GM19023 (cell line): ENCODE measurements around the gene HIP1R.
"Not testable (repeated sequence)": the region's sequence is repeated elsewhere in the genome, so short reads cannot be mapped to it uniquely, and the experiment has no call there.

ENCODE experiments used
- ATAC-seq: cut with Tn5 transposase; IDR thresholded peaks from one replicate; pipeline ENCODE4 v1.9.1; 2021; ENCODE audit warnings: mild to moderate bottlenecking, moderate library complexity; ENCODE audit not compliant: unreplicated experiment

Gene HIP1R

DNA sequence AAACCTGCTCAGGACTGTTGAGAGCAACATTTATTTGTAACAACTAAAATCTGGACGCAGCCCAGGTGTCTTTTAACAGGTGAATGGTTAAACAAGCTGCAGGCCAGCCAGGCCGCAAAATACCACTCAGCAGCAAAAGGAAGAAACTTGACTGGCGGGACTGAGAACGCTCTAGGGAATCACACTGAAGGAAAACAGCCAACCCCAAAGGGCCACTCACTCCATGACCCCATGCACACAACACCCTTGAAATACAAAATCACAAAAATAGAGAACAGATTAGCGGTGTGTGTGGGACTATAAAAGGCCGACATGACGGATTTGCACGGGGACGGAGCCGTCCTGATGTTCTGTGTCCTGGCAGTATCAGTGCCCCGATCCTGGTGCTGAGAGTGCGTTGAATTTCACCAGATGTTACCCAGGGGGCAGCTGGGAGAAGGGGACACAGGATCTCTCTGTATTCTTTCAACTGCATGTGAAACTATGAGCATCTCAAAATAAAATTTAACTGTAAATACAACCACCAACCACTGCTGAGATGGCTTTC lies 37.6 kb downstream of the HIP1R start:
- ATAC-seq, result no peak

DNA sequence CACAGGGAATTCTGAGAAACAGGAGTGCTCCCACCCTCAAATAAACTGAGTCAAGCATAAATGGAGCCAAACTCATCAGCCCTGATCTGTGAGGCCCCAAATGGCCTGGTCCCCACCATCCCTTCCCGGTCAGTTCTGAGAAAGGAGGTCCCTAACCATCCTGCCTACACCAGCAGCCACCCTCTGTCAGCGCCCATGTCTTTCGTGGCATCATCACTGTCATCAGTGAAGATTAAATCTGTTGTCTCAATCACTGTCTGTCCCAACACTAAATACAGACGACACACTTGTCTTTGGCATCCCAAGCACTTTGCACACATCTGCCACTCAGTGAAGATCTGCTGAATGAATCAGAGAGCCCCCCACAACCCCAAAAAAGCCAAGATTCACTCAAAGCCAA lies 38.3 kb downstream of the HIP1R start:
- no peak for ATAC-seq

- no peak for ATAC-seq
Measured at GRCh38 chr12:122874081-122874480, 38.8 kb downstream of the HIP1R start.

GRCh38 chr12:122875590-122876220 lies 40.4 kb downstream of the HIP1R start:
- peak; percentile 57 for ATAC-seq

- ATAC-seq, result not testable (repeated sequence)
Measured at GRCh38 chr12:122876281-122876680, 41.0 kb downstream of the HIP1R start.

GRCh38 chr12:122876731-122877130 lies 41.5 kb downstream of the HIP1R start:
- no peak for ATAC-seq

DNA sequence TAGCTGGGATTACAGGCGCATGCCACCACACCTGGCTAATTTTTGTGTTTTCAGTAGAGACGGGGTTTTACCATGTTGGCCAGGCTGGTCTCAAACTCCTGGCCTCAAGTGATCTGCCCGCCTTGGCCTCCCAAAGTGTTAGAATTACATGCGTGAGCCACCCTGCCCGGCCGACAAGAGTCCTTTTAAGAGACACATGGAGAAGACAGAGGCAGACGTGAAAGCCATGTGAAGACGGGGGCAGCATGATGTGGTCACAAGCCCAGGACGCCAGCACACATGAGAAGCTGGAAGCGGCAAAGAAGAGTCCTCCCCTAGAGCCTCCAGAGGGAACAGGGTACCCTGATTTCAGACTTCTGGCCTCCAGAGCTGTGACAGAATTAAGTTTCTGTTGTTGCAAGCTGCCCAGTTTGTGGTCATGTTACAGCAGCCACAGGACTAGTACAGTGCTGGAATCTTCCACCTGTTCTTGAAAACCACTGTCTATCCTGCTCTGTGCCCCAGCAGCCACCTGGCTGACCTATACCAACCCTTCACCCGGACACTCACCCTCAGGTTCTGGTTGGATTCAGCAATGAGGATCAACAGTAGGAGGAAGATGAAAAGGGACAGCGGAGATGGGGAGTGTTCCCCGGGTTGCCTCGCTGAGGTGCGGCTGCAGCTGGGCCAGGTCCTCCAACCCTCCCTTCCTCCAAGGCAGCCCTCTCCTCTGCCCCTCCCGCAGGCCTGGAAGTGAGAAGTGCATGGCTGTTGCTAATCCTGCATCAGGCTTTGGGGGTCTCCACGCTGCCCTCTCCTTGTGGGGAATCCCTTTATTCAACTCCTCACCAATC lies 43.7 kb downstream of the HIP1R start:
- ATAC-seq, result no peak

DNA sequence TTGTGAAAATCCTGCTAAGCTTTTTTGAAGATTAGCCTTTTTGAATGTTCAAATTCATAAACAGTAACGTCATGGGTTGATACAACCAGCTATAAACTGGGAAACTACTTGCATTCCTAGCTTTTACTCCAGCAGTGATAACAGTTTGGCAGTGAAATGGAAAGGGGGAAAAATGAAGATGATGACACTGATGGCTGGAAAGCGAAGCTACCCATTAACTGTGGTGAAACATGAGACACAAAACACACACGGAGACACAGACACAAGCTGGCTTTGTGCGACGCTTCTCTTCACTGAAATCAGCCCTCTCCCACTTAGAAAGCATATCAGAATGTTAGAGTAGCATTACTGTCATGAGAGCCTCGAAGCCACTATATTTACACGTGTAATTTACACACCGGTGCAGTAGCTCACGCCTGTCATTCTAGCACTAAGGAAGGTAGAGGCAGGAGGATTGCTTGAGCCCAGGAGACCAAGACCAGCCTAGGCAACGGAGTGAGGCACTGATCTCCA lies 45.0 kb downstream of the HIP1R start:
- no peak for ATAC-seq

- ATAC-seq, result no peak
Measured at GRCh38 chr12:122880668-122881067, 45.4 kb downstream of the HIP1R start.

DNA sequence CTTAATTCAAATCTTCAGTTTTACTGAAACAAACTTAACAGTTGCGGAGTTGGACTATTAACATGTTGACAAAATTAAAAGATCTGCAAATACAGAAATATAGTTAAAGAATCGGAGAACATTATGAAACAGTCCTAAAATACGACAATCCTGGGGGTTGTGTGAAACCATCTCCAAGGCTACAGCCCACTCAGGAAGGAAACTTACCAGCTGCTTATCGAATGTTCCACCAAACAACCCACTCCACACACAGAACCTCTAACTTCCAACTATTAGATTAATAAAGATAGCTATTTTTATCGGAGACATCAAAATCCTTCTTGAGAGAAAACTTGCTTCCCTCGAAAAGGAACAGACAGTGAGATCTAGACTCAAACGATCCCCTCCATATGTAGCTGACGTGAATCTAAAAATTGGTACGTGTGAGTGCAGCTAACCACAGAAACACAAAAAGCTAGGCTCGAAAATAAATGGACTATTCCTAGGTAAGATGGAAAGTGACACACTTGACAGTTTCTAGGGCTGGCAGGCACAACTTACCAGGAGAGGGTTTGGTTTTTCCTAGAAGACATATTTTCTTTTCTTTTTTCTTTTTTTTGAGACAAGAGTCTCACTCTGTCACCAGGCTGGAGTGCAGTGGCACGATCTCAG lies 47.8 kb downstream of the HIP1R start:
- ATAC-seq, result no peak

GRCh38 chr12:122884091-122884826 lies 49.0 kb downstream of the HIP1R start:
- no peak for ATAC-seq

- ATAC-seq, result no peak
Measured at GRCh38 chr12:122884860-122885259, 49.6 kb downstream of the HIP1R start.

- ATAC-seq, result no peak
Measured at GRCh38 chr12:122886161-122886560, 50.9 kb downstream of the HIP1R start.

- ATAC-seq, result peak; percentile 84
Measured at GRCh38 chr12:122886851-122887818, 51.9 kb downstream of the HIP1R start.

DNA sequence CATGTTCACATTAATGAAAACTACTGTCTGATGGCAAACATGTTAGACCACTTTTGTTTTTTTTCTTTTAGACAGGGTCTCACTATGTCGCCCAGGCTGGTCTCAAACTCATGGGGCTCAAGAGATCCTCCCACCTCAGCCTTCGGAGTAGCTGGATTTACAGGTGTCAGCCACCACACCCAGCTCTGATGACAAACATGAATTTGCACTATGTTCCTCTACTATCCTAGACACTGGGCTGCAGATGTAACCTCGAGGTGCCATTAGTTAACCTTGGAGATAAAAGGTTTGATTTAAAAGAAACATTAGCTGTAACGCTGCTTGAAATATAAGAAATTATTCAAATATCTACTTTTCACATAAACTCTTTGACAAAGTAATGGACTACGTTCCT lies 52.6 kb downstream of the HIP1R start:
- ATAC-seq, result peak; percentile 17

DNA sequence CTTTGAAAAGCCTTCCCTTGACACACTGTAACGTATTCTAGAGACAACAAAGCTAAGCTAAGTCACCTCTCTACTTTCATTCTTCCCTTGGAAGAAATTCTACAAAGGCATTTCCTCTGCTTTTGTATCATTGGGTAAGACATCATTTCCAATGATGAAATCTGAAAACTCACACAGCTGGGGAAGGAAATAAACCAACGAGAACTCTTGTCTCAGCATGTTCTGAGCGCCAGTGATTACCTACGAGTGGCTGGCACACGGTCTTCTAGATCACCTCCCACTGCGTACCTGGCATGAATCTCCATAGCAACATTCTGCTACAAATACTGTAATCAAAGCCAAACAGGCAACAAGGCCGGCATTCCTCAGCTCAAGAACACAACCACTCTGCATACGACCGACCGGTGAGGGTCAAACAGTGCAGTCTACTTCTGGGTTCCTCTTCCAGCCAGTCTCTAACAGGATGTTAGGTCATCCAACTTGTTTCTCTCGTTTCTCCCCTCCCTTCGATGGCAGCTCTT lies 53.0 kb downstream of the HIP1R start:
- ATAC-seq, result no peak

- no peak for ATAC-seq
Measured at GRCh38 chr12:122889761-122890520, 54.7 kb downstream of the HIP1R start.

DNA sequence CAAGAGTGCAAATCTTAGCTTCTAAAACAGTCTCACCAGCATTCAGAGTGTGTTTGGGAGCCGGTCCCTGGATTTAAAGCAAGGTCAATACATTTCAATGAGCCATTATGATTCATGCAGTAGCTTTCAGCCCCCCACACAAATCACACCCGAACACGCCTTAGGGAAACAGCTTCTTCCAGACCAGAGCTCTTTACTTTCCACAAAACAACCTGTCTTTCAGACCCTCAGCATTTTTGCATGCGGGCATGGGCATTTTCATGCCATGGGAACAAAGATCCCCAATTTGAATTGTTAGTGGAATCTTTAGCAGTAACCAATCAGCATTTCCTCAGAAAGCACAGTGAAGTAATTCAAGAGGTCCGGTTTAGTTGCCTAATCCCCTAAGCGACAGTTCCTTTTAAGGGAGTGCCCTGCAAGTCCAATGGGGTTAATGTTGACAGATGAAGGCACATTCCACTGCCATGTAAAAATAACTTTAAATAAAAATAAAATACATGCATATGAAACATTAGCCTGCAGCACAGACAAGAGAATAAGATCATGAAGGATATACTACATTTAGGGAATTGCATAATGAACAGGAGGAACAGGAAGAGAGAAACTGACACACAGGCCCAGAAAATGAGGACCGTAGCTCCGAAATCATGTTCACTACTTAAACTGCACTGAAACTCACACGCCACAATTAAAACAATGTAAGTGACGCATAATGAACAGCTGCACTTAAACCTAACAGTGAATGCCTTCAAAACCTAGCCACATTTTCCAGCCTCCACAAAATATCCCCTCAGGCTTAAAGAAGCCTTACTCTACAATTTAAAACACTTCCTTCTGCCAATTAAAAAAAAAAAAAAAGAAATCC lies 56.6 kb downstream of the HIP1R start:
- ATAC-seq, result no peak
